VCaP (cell line): ENCODE measurements around the gene CCDC88C.

Experiments
- H3K27ac ChIP-seq: fragments of 450-650 bp; 2 replicates; pipeline ENCODE4 v1.5.1; 2017
- CTCF ChIP-seq: fragments of 450-650 bp; conservative IDR thresholded peaks from 2 replicates; pipeline ENCODE4 v1.5.1; 2017; ENCODE audit warnings: mild to moderate bottlenecking, moderate library complexity

The CCDC88C gene

GRCh38 chr14:91288876-91289275 is 128.7 kb downstream of the CCDC88C start:
- no peak for TF ChIP-seq CTCF
- H3K27ac ChIP-seq = peak overlapping the region; percentile 98

GRCh38 chr14:91286530-91286937 is 131.1 kb downstream of the CCDC88C start:
- no peak overlapping the region; the same call in 1 of the 2 replicates for H3K27ac ChIP-seq
- peak; percentile 89 for TF ChIP-seq CTCF

GRCh38 chr14:91284791-91285548 is 132.7 kb downstream of the CCDC88C start:
- peak overlapping the region; percentile 61 for H3K27ac ChIP-seq
- TF ChIP-seq CTCF = no peak

- no peak for TF ChIP-seq CTCF
- peak overlapping the region; percentile 61 for H3K27ac ChIP-seq
Measured at GRCh38 chr14:91284146-91284790, 133.4 kb downstream of the CCDC88C start.

GRCh38 chr14:91283666-91284065 is 134.0 kb downstream of the CCDC88C start:
- no peak for TF ChIP-seq CTCF
- peak overlapping the region; percentile 61 for H3K27ac ChIP-seq

- peak overlapping the region; percentile 61 for H3K27ac ChIP-seq
- TF ChIP-seq CTCF = no peak
Measured at GRCh38 chr14:91282954-91283645, 134.5 kb downstream of the CCDC88C start.

- H3K27ac ChIP-seq = no peak overlapping the region
- no peak for TF ChIP-seq CTCF
Measured at GRCh38 chr14:91281346-91281745, 136.3 kb downstream of the CCDC88C start.
